A673 (cell line): ENCODE measurements around the gene SEC14L5. TPM values are rescaled to one million over a fixed set of nuclear protein-coding genes. Genes with fewer than 3 reads are reported as not detected.

Experiments
- BruUV-seq: library from RNA; stranded (reverse); fragments of 400-500 nt; replicated peaks from 2 replicates; lab custom pipeline; 2021; lab: Mats Ljungman, UMichigan
- CTCF ChIA-PET: fragments of 300-600 bp; sonication (Branson Sonifier 250); formaldehyde crosslinking; loops from one replicate; lab custom pipeline; 2022; ENCODE audit warnings: antibody characterized with exemption; lab: Charles Lee
- POLR2A ChIA-PET: fragments of 300-600 bp; sonication (Branson Sonifier 250); formaldehyde crosslinking; loops from one replicate; lab custom pipeline; 2022; ENCODE audit warnings: antibody characterized with exemption; ENCODE audit not compliant: low non-redundant PET; lab: Charles Lee
- DNase-seq: peaks from one replicate; pipeline ENCODE4 v3.0.0-alpha.2; 2015; ENCODE audit warnings: low spot score
- H3K27ac ChIP-seq: fragments of 200-600 bp; sonication (generic); 2 replicates; pipeline ENCODE4 v1.5.1; 2016; ENCODE audit warnings: mixed run types, low read depth, mild to moderate bottlenecking, mixed read lengths, antibody characterized with exemption, low read length; ENCODE audit not compliant: poor library complexity, severe bottlenecking
- H3K27me3 ChIP-seq: fragments of 200-600 bp; sonication (generic); replicated peaks from 2 replicates; pipeline ENCODE4 v1.6.1; 2017; ENCODE audit warnings: mixed run types, low read depth, mild to moderate bottlenecking, mixed read lengths, antibody characterized with exemption, low read length; ENCODE audit not compliant: insufficient read depth, poor library complexity
- H3K36me3 ChIP-seq: fragments of 200-600 bp; sonication (generic); 2 replicates; pipeline ENCODE4 v1.6.1; 2016; ENCODE audit warnings: mixed run types, mild to moderate bottlenecking, mixed read lengths, antibody characterized with exemption, low read length; ENCODE audit not compliant: insufficient read depth, poor library complexity, severe bottlenecking
- H3K4me1 ChIP-seq: fragments of 200-600 bp; sonication (generic); 2 replicates; pipeline ENCODE4 v1.6.1; 2017; ENCODE audit warnings: mixed run types, mild to moderate bottlenecking, mixed read lengths, antibody characterized with exemption, low read length; ENCODE audit not compliant: insufficient read depth, poor library complexity, severe bottlenecking
- H3K4me3 ChIP-seq: fragments of 200-600 bp; sonication (generic); 2 replicates; pipeline ENCODE4 v1.5.1; 2016; ENCODE audit warnings: low read depth, mixed run types, mild to moderate bottlenecking, mixed read lengths, low read length; ENCODE audit not compliant: poor library complexity, severe bottlenecking
- H3K9me3 ChIP-seq: fragments of 200-600 bp; sonication (generic); 2 replicates; pipeline ENCODE4 v1.6.1; 2016; ENCODE audit warnings: mixed run types, low read depth, mild to moderate bottlenecking, mixed read lengths, antibody characterized with exemption, low read length; ENCODE audit not compliant: poor library complexity, severe bottlenecking
- CTCF ChIP-seq: fragments of 300-800, 200-600 bp; sonication (generic); conservative IDR thresholded peaks from 2 replicates; pipeline ENCODE4 v1.5.1; 2017; ENCODE audit warnings: low read depth, mild to moderate bottlenecking, antibody characterized with exemption, low read length, moderate library complexity, mixed read lengths
- EZH2 ChIP-seq: fragments of 200-600 bp; sonication (generic); IDR thresholded peaks from 2 replicates; pipeline ENCODE4 v1.6.1; 2017; ENCODE audit warnings: borderline replicate concordance, low read depth, mild to moderate bottlenecking, mixed read lengths, antibody characterized with exemption, low read length; ENCODE audit not compliant: poor library complexity, severe bottlenecking
- intact Hi-C: fragments of 100-400 bp; cut with micrococcal nuclease; formaldehyde crosslinking; loops from one replicate; pipeline ENCODE4 v1.10.0; 2022; ENCODE audit not compliant: unreplicated experiment
- total RNA-seq: library from RNA; stranded (reverse); gene quantifications from 2 replicates; pipeline ENCODE4 v1.2.3, GENCODE V29; 2021

Gene SEC14L5
- total RNA-seq, 1 experiment from 2014 or later, result 0.04 TPM

GRCh38 chr16:5045499-5046115 is 87.5 kb downstream of the SEC14L5 start:
- peaks cover 43% of the 10 kb centered on the region for H3K27me3 ChIP-seq
- ChIA-PET CTCF (no interaction called here), POLR2A (no interaction called here)
- no peaks in the 10 kb centered on the region for H3K9me3 ChIP-seq
- TF ChIP-seq EZH2 (no peak), CTCF (no peak)
- no peaks in the 10 kb centered on the region for H3K36me3 ChIP-seq
- BruUV-seq, result no TSS peak
- intact Hi-C loops, result no loop called here
- H3K4me1 ChIP-seq, result no peaks in the 10 kb centered on the region
- H3K27ac ChIP-seq, result no peak overlapping the region
- no peak for DNase-seq
- no peak overlapping the region for H3K4me3 ChIP-seq

GRCh38 chr16:5046914-5047313 is 88.8 kb downstream of the SEC14L5 start:
- intact Hi-C loops, result no loop called here
- BruUV-seq, result no TSS peak

GRCh38 chr16:5054876-5055865 is 97.0 kb downstream of the SEC14L5 start:
- ChIA-PET POLR2A (no interaction called here), CTCF (no interaction called here)
- BruUV-seq, result no TSS peak
- intact Hi-C loops, result no loop called here
- H3K27me3 ChIP-seq, result peaks cover 11% of the 10 kb centered on the region
- H3K4me3 ChIP-seq, result no peak overlapping the region
- H3K4me1 ChIP-seq, result no peaks in the 10 kb centered on the region
- TF ChIP-seq EZH2, result no peak
- TF ChIP-seq CTCF, result no peak
- no peak for DNase-seq
- H3K36me3 ChIP-seq, result no peaks in the 10 kb centered on the region
- no peaks in the 10 kb centered on the region for H3K9me3 ChIP-seq
- no peak overlapping the region for H3K27ac ChIP-seq

More at GRCh38 chr16:5046914-5047313, 88.8 kb downstream of the SEC14L5 start:
- Histone ChIP-seq H3K27ac (no peak overlapping the region), H3K27me3 (peaks cover 40% of the 10 kb centered on the region), H3K4me1 (no peaks in the 10 kb centered on the region), H3K4me3 (no peak overlapping the region), H3K9me3 (no peaks in the 10 kb centered on the region), H3K36me3 (no peaks in the 10 kb centered on the region)
- CTCF ChIA-PET, result no interaction called here
- no peak for DNase-seq
- TF ChIP-seq CTCF, result no peak
- TF ChIP-seq EZH2, result no peak
- POLR2A ChIA-PET, result no interaction called here
